HG02852 (cell line): ENCODE results near the gene HAUS2.

Source experiments
- ATAC-seq: cut with Tn5 transposase; IDR thresholded peaks from one replicate; pipeline ENCODE4 v1.9.1; 2021; ENCODE audit warnings: mild to moderate bottlenecking, moderate library complexity; ENCODE audit not compliant: unreplicated experiment

The HAUS2 gene

DNA sequence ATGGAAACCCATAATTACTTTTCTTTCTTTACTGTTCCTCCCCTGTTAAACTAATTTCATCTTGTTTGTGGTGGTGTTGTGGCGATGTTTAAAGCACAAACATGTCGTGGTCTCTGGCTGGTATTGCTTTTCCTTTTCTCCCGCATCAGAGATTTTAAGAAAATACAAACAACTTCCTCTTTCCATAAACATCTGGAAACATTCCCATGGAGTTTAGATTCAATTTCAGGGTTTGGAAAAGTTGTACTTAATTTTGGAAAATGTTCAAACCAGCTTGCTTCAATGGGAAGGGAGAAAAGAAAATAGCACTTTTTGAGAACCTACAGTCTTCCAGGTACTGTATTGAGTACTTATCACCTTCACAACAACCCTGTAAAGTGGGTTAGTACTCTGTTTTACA lies 57.2 kb downstream of the HAUS2 start:
- no peak for ATAC-seq

DNA sequence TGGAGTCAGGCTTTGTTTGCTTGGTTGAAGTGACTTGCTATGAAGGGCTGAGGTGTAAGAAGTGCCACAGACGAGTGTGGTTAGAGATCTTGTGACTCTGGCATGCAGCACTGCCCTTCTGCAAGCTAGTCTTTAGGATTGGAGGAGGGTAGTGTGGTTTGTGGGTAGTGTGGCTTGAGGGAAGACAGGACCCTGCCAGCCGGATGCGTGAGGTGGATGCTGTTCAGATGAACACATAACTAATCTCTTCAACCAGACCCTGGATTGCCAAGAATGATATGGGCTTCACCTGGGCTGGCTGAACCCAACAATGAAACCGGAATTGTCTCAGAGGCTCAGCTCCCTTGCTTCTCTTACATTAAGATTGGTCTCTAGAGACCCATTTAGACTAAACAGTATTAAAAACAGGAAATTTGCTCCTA lies 59.5 kb downstream of the HAUS2 start:
- ATAC-seq = no peak

DNA sequence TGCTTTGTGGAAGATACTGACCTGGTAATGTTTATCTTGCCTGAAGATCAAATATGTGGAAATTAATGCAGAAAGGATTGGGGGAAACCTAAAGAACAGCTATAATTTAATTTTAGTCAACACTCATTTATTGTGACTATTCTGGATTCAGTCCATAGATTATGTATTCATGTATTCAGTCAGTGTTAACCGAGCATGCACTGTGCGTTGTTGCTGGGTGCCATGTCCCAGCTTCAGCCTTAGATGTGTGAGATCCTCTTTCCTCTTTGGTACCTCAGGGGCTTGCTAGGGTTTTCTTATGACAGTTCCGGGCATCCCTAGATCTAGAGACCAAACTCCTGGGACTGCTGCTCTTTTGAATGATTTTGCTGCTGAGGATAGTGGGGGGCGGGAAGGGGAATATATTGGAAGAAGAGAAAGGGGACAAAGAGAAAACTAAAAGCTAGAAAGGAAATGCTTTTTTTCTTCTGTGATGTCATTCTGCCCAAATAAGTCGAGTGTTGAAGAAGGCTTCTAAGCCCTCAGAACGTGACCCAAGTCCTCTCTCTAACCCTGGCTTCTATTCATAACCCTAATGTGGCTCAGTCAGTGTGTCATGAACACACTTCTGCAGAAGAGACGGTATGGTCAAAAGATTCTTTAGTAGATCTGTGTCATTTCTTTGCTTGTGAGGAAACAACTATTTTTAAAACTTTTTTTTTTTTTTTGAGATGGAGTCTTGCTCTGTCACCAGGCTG lies 60.3 kb downstream of the HAUS2 start:
- no peak for ATAC-seq

DNA sequence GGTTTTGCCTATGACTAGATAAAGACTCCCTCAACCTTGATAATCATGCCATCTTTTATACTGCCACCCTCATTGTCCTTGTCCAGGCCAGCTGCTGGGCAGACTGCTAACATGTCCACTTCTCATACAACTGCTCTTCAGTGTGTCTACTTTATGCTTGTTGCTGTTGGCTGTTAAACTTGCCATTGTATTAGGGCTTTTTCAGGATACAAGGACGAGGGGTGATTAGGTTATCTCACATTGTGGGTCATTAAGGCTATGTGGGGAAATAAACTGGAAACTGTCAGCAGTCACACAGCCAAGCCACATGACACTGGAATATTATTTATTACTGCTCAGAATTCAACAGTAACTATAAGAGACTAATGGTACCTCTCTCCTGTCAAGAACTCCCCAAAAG lies 62.9 kb downstream of the HAUS2 start:
- ATAC-seq = no peak

DNA sequence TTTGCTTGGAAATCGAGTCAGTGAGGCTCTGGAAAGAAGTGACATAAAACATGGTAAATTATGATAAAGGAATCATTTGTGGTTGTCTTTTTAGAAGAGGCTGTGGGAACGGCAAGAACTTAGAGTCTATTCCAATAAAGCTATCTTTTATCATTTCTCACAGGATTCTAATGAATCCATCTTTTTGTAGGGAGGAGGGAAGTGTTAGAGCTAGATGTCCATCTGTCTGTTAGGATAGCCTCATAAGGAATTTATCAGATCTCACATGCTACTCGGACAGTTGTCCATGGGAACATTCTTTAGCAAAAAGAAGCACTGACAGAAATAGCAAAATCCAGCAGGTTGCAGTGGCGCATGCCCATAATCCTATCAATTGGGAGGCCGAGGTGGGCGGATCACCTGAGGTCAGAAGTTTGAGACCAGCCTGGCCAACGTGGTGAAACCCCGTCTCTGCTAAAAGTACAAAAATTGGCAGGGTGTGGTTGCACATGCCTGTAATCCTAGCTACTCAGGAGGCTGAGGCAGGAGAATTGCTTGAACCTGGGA lies 63.8 kb downstream of the HAUS2 start:
- ATAC-seq = no peak

DNA sequence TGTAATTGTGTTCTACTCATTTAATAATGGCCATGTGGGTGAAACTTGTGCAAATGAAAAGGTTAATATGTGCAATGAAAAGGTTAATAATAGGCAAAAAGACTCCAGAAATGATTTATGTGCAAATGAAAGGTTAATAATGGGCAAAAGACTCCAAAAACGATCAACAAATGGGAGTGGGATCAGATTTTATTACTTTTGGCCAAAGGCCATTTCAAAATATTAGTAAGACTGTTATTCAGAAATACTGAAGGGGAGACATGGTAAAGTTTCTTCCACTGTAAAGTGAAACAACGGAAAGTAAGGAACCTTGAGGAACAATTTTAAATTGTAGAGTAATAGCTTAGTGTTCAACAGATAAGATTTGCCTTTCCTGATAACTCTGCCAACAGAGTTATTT lies 67.5 kb downstream of the HAUS2 start:
- ATAC-seq = no peak
